Duodenal mucosa (tissue), 2 donors: ENCODE data around the gene GYG2.

Experiments
- H3K27ac ChIP-seq: one replicate; pipeline ENCODE4 v1.7.0; 2013; ENCODE audit warnings: low read depth, low read length
- H3K27me3 ChIP-seq, 2 donors: one replicate each; pipeline ENCODE4 v1.7.0; 2013; ENCODE audit warnings: low read length in 2 of 2, control low read depth in 1 of 2; ENCODE audit not compliant: insufficient read depth in 2 of 2, control insufficient read depth in 1 of 2
- H3K36me3 ChIP-seq, 2 donors: one replicate each; pipeline ENCODE4 v1.7.0; 2013; ENCODE audit warnings: low read length in 2 of 2, control low read depth in 1 of 2; ENCODE audit not compliant: insufficient read depth in 2 of 2, control insufficient read depth in 1 of 2
- H3K4me1 ChIP-seq, 2 donors: one replicate each; pipeline ENCODE4 v1.7.0; 2013; ENCODE audit warnings: low read length in 2 of 2, control low read depth in 1 of 2; ENCODE audit not compliant: insufficient read depth in 2 of 2, control insufficient read depth in 1 of 2
- H3K4me3 ChIP-seq, 2 donors: one replicate each; pipeline ENCODE4 v1.7.0; 2013; ENCODE audit warnings: low read length in 2 of 2, low read depth in 1 of 2
- H3K9ac ChIP-seq, 2 donors: one replicate each; pipeline ENCODE4 v1.7.0; 2013; ENCODE audit warnings: low read length in 2 of 2, low read depth in 1 of 2
- H3K9me3 ChIP-seq, 2 donors: one replicate each; pipeline ENCODE4 v1.7.0; 2013; ENCODE audit warnings: low read length in 2 of 2, control low read depth in 1 of 2; ENCODE audit not compliant: control insufficient read depth in 1 of 2

The GYG2 gene

DNA sequence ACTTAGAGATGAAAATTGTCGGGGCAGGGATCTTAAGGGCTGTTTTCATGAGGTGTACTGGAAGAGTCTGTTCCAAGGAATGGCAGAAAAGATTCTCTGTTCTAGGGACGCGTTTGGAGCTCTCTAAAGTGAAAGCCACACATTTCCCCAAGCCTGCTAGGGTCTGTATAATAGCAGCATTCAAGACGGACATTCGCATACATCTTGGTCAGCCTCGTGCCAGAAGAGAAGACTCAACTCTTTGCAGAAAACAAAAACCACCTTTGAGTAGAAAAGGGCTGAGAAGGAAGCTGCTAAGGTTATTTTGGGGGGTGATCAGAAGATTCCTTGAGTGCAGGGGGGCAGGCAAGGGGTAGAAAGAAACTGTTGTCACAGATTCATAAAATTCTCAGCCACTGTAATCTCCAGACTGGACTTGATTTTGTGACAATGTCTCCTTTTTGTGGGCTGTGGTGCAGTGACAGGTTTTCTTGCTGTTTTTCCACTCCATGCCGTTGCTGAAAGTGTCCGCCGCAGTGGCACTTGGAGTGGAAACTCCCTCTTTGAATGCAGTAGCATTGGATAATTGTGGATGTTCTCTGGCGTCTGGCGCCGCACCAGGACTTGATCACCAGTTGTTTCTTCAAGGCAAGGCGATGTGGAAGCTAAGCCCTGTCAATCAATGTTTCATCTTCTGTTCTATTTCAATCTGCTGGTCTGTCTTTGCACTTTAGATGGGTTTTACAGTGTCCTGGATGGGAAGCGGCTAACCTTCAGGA lies 2.9 kb downstream of the GYG2 start:
- Histone ChIP-seq H3K27ac (no peak overlapping the region), H3K9ac (no peak overlapping the region), H3K4me3 (no peak overlapping the region), H3K36me3 (no peaks in the 10 kb centered on the region), H3K27me3 (no peaks in the 10 kb centered on the region), H3K4me1 (no peaks in the 10 kb centered on the region), H3K9me3 (no peaks in the 10 kb centered on the region)

- Histone ChIP-seq H3K9ac (no peak overlapping the region), H3K27ac (no peak overlapping the region), H3K4me3 (no peak overlapping the region), H3K4me1 (no peaks in the 10 kb centered on the region), H3K27me3 (no peaks in the 10 kb centered on the region), H3K36me3 (no peaks in the 10 kb centered on the region), H3K9me3 (no peaks in the 10 kb centered on the region)
These were observed 9.2 kb downstream of the GYG2 start for GRCh38 chrX:2837961-2838360.

DNA sequence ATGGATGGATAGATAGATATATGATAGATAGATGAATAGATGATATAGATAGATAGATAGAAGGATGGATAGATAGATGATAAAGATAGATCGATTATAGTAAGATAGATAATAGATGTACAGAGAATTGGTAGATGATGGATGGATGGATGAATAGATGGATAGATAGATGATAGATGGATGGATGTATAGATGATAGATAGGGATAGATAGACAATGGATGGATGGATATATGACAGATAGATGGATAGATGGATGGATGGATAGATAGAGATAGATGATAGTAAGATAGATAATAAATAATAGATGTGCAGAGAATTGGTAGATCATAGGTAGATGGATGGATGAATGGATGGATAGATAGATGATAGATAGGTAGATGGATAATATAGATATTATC lies 12.2 kb downstream of the GYG2 start:
- Histone ChIP-seq H3K9ac (no peak overlapping the region), H3K36me3 (no peaks in the 10 kb centered on the region), H3K27me3 (no peaks in the 10 kb centered on the region), H3K4me1 (no peaks in the 10 kb centered on the region), H3K9me3 (no peaks in the 10 kb centered on the region), H3K27ac (no peak overlapping the region), H3K4me3 (no peak overlapping the region)

DNA sequence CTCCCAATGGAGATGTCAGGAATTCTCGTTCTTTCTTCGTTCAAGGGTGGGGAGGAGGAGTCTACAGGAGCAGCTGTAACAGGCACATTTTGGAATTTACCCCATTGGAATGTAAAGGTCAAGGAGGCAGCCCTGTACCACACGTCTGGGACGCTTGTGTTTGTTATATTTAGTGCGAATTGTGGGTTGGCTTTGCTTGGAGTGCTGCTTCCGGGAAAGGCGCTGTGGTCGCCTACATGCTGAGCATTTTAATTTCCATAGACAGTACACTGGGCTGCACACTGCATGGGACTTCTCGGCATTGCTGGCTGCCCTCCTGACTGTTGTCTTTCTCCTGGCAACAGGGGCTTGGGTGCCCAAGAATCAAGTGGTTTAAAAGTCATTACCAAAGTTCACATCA lies 12.8 kb downstream of the GYG2 start:
- Histone ChIP-seq H3K4me1 (no peaks in the 10 kb centered on the region), H3K4me3 (no peak overlapping the region), H3K27ac (no peak overlapping the region), H3K9me3 (no peaks in the 10 kb centered on the region), H3K36me3 (no peaks in the 10 kb centered on the region), H3K27me3 (no peaks in the 10 kb centered on the region), H3K9ac (no peak overlapping the region)

- H3K9me3 ChIP-seq = no peaks in the 10 kb centered on the region
- no peaks in the 10 kb centered on the region for H3K27me3 ChIP-seq
- no peak overlapping the region for H3K9ac ChIP-seq
- no peaks in the 10 kb centered on the region for H3K36me3 ChIP-seq
- H3K4me1 ChIP-seq = no peaks in the 10 kb centered on the region
- H3K4me3 ChIP-seq = no peak overlapping the region
- no peak overlapping the region for H3K27ac ChIP-seq
These were observed 18.3 kb downstream of the GYG2 start for GRCh38 chrX:2846992-2847391.

GRCh38 chrX:2848871-2849301 lies 20.2 kb downstream of the GYG2 start:
- Histone ChIP-seq H3K27me3 (no peaks in the 10 kb centered on the region), H3K9ac (no peak overlapping the region)

DNA sequence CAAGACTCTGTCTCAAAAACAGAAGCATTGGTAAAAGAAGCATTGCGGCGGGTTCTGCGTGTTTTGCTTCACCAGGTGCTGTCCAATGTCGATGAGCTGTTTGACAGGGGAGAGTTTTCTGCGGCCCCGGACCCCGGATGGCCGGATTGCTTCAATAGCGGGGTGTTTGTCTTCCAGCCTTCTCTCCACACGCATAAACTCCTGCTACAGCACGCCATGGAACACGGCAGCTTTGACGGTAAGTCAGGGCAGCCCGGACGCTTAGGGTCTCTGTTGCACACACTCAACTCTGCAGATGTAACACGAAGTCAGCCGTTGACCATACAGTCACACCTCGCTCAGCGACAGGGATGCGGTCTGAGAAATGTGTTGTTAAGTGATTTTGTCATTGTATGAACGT lies 26.2 kb downstream of the GYG2 start:
- H3K4me1 ChIP-seq = no peaks in the 10 kb centered on the region
- H3K27ac ChIP-seq = no peak overlapping the region
- no peak overlapping the region for H3K4me3 ChIP-seq
- no peaks in the 10 kb centered on the region for H3K27me3 ChIP-seq
- no peaks in the 10 kb centered on the region for H3K36me3 ChIP-seq
- no peak overlapping the region for H3K9ac ChIP-seq
- H3K9me3 ChIP-seq = no peaks in the 10 kb centered on the region

More at GRCh38 chrX:2848871-2849301, 20.2 kb downstream of the GYG2 start:
- Histone ChIP-seq H3K4me1 (no peaks in the 10 kb centered on the region), H3K4me3 (no peak overlapping the region), H3K27ac (no peak overlapping the region), H3K36me3 (no peaks in the 10 kb centered on the region), H3K9me3 (no peaks in the 10 kb centered on the region)

DNA sequence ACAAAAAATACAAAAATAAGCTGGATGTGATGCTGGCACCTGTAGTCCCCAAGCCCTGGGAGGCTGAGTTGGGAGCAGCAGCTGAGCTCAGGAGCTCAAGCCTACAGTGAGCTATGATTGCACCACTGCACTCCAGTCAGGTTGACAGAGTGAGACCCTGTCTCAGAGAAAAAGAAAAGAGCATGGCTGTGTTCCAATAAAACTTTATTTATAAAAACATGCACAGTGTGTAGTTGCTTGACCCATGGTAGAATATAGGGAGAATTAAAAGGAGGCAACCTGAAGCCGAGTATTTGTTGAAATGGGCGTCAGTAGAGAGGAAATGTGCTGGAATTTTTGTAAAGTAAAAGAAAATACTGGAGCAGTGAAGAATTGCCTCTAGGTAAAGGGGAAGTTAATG lies 27.0 kb downstream of the GYG2 start:
- no peaks in the 10 kb centered on the region for H3K27me3 ChIP-seq
- H3K36me3 ChIP-seq = no peaks in the 10 kb centered on the region
- H3K27ac ChIP-seq = no peak overlapping the region
- no peaks in the 10 kb centered on the region for H3K9me3 ChIP-seq
- no peak overlapping the region for H3K9ac ChIP-seq
- no peaks in the 10 kb centered on the region for H3K4me1 ChIP-seq
- H3K4me3 ChIP-seq = no peak overlapping the region

DNA sequence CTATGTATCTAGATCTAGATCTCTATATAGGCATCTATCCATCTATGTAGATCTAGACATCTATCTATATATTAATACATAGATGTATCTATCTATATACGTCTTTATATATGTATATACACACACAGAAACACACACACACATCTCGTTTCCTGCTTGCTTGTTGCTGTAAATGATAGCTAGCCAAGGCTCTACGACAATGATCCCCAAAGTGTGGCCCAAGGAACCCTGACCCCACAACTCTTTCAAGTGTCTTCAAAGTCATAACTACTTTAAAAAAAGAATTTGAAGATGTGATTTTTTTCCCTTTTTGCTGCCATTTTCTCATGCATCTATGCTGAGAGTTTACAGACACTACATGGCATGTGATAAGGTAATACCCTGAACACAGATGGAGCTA lies 28.8 kb downstream of the GYG2 start:
- no peaks in the 10 kb centered on the region for H3K4me1 ChIP-seq
- no peak overlapping the region for H3K4me3 ChIP-seq
- H3K9me3 ChIP-seq = no peaks in the 10 kb centered on the region
- H3K27ac ChIP-seq = no peak overlapping the region
- no peaks in the 10 kb centered on the region for H3K36me3 ChIP-seq
- H3K27me3 ChIP-seq = no peaks in the 10 kb centered on the region
- no peak overlapping the region for H3K9ac ChIP-seq

DNA sequence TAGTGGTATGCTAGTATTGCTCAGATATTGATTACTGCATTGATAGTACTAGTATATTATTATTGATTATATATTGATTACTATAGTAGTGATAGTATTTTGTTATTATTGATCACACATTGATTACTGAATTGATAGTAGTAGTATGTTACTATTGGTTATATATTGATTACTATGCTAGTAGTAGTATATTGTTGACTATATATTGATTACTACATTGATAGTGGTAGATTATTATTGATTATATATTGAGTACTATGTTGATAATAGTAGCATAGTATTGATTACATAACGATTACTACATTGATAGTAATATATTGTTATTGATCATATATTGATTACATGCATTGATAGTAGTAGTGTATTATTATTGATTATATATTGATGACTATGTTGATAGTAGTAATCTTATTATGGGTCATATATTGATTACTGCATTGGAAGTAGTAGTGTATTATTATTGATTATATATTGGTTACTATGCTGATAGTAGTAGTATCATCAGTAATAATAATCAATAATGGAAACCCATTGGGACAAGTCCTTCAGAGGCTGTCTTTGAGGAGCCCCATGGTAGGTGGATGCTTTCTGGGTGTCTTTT lies 30.6 kb downstream of the GYG2 start:
- H3K4me1 ChIP-seq = no peaks in the 10 kb centered on the region
- no peak overlapping the region for H3K27ac ChIP-seq
- H3K27me3 ChIP-seq = no peaks in the 10 kb centered on the region
- no peak overlapping the region for H3K9ac ChIP-seq
- H3K9me3 ChIP-seq = no peaks in the 10 kb centered on the region
- no peak overlapping the region for H3K4me3 ChIP-seq
- no peaks in the 10 kb centered on the region for H3K36me3 ChIP-seq
